ENCODE results near the gene PICK1. TPM values are rescaled to one million over a fixed set of nuclear protein-coding genes. Genes with fewer than 3 reads are reported as not detected.

Gene PICK1
- total RNA-seq, 2 experiments from 2014 or later: 16.0 to 16.5 TPM

DNA sequence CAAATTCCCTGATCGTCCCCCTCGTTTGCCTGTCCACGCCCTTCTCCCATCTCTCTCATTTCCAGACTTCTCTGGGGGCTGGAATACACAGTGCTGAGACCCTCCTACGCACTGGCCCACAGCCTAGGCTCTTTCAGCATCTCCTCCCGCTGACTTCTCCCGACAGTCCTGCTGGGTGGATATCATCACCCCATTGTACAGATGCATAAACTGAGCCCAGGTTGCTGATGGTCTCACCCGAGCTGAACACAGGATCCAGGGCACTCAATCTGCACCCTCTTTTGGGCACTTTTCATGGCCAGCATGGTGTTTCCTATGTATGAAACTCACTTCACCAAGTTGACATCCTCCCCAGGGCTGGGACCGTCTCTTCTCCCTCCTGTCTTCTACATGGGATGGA, 31.7 kb upstream of the PICK1 start:
- Mint-ChIP-seq H3K27me3 (no peaks in the 10 kb centered on the region), H3K4me3 (no peak overlapping the region), H3K27ac (no peak overlapping the region), H3K36me3 (no peaks in the 10 kb centered on the region), H3K9me3 (no peaks in the 10 kb centered on the region), H3K4me1 (ENCODE audit: low read depth) (no peaks in the 10 kb centered on the region)
- ChIA-PET CTCF (no interaction called here), POLR2A (no interaction called here)
- no peak for DNase-seq
- intact Hi-C loops (cut with micrococcal nuclease): no loop called here

- Mint-ChIP-seq H3K27ac (no peak overlapping the region), H3K4me3 (no peak overlapping the region), H3K27me3 (no peaks in the 10 kb centered on the region), H3K4me1 (ENCODE audit: low read depth) (no peaks in the 10 kb centered on the region), H3K9me3 (no peaks in the 10 kb centered on the region), H3K36me3 (no peaks in the 10 kb centered on the region)
- DNase-seq: no peak
- ChIA-PET POLR2A (no interaction called here), CTCF (no interaction called here)
- intact Hi-C loops (cut with micrococcal nuclease): no loop called here
Observed at GRCh38 chr22:38026130-38027111, 30.8 kb upstream of the PICK1 start.

- no peak overlapping the region for H3K27ac Mint-ChIP-seq
- no peak for DNase-seq
- POLR2A ChIA-PET: no interaction called here
- no peaks in the 10 kb centered on the region for H3K9me3 Mint-ChIP-seq
- H3K36me3 Mint-ChIP-seq: no peaks in the 10 kb centered on the region
- H3K27me3 Mint-ChIP-seq: no peaks in the 10 kb centered on the region
- H3K4me1 Mint-ChIP-seq (ENCODE audit: low read depth): no peaks in the 10 kb centered on the region
- CTCF ChIA-PET: no interaction called here
- no peak overlapping the region for H3K4me3 Mint-ChIP-seq
- intact Hi-C loops (cut with micrococcal nuclease): no loop called here
Observed at GRCh38 chr22:38027487-38027886, 29.7 kb upstream of the PICK1 start.

- Mint-ChIP-seq H3K36me3 (no peaks in the 10 kb centered on the region), H3K4me3 (no peak overlapping the region), H3K9me3 (no peaks in the 10 kb centered on the region), H3K27me3 (no peaks in the 10 kb centered on the region), H3K27ac (no peak overlapping the region), H3K4me1 (ENCODE audit: low read depth) (no peaks in the 10 kb centered on the region)
- DNase-seq: no peak
- CTCF ChIA-PET: no interaction called here
- POLR2A ChIA-PET: no interaction called here
- intact Hi-C loops (cut with micrococcal nuclease): no loop called here
Observed at GRCh38 chr22:38028344-38029130, 28.7 kb upstream of the PICK1 start.

- Mint-ChIP-seq H3K27me3 (no peaks in the 10 kb centered on the region), H3K36me3 (no peaks in the 10 kb centered on the region)
Observed at GRCh38 chr22:38029370-38029769, 27.8 kb upstream of the PICK1 start.

GRCh38 chr22:38029901-38030300, 27.3 kb upstream of the PICK1 start:
- Mint-ChIP-seq H3K4me3 (no peak overlapping the region), H3K9me3 (no peaks in the 10 kb centered on the region), H3K4me1 (ENCODE audit: low read depth) (no peaks in the 10 kb centered on the region), H3K36me3 (no peaks in the 10 kb centered on the region), H3K27me3 (no peaks in the 10 kb centered on the region), H3K27ac (no peak overlapping the region)
- intact Hi-C loops (cut with micrococcal nuclease): no loop called here
- DNase-seq: no peak
- POLR2A ChIA-PET: no interaction called here
- CTCF ChIA-PET: no interaction called here

More at GRCh38 chr22:38029370-38029769, 27.8 kb upstream of the PICK1 start:
- ChIA-PET POLR2A (no interaction called here), CTCF (no interaction called here)
- no peak overlapping the region for H3K27ac Mint-ChIP-seq
- DNase-seq: no peak
- intact Hi-C loops (cut with micrococcal nuclease): no loop called here
- no peak overlapping the region for H3K4me3 Mint-ChIP-seq
- no peaks in the 10 kb centered on the region for H3K9me3 Mint-ChIP-seq
- no peaks in the 10 kb centered on the region for H3K4me1 Mint-ChIP-seq (ENCODE audit: low read depth)

DNA sequence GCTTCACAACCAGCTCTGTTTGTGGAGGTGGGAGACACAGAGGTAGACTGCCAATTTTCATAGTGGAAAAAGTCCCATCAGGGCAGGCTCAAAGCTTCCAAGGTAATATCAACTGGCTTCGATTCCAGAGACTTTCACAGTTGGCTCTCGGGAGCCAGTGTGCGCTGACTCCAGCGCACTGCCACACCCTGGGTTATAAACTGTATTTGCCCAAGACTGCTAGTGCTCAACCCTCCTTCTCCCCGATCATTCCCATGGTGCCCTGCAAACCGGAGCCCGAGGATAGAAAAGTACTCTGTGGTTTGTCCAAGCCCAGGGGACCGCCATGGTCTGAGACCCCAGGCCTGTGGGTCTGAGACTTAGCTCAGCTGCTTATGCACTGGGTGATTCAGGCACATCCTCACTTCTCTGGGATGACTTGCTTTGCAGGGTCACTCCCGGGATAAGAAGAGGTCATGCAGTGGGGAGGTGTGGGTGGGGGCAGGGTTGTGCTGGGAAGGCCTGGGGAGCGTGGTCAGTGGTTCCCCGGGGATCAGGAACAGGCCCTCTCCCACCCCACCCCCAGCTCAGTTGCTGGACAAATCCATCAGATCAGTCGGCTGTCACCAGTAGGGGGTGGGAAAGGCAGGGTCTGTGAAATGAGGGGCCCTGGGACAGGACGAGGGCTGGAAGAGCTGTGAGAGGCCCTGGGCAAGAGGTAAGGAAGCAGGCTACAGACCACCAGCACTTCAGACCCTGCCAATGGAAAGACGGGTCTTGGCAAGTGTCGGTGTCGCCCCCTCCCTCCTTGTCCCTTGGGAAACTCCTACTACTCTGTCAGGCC, 26.7 kb upstream of the PICK1 start:
- Mint-ChIP-seq H3K36me3 (no peaks in the 10 kb centered on the region), H3K9me3 (no peaks in the 10 kb centered on the region), H3K4me3 (no peak overlapping the region), H3K4me1 (ENCODE audit: low read depth) (no peaks in the 10 kb centered on the region), H3K27ac (no peak overlapping the region), H3K27me3 (no peaks in the 10 kb centered on the region)
- POLR2A ChIA-PET: no interaction called here
- CTCF ChIA-PET: interaction anchor here (0.6 kb wide), 1 partner anchor 1183 kb away, joined by 7 read pairs; no protein-coding TSS in a partner anchor
- intact Hi-C loops (cut with micrococcal nuclease): no loop called here
- no peak for DNase-seq

DNA sequence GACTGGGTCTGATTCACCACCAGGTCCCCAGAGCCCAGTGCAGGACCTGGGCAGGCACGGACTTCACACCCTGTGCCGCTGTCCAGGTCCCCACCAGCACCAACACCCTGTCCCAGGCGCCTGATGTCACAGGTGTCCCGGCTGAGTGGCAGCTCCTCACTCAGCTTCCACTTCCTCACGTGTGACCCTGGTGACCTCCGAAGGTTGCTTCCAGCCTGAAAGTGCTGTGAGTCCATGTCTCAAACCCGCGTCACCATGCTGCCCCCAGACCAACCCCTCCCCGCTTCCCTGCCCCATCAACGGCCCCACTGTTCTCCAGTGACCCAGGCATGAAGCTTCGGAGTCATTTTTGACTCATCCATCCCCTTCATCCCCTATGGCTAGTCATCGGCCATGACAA, 25.7 kb upstream of the PICK1 start:
- H3K27me3 Mint-ChIP-seq: no peaks in the 10 kb centered on the region
- H3K36me3 Mint-ChIP-seq: no peaks in the 10 kb centered on the region
- H3K4me1 Mint-ChIP-seq (ENCODE audit: low read depth): no peaks in the 10 kb centered on the region
- H3K4me3 Mint-ChIP-seq: no peak overlapping the region
- ChIA-PET CTCF (interaction anchor here (0.8 kb wide), 1 partner anchor 21 kb away, joined by 4 read pairs; no protein-coding TSS in a partner anchor), POLR2A (no interaction called here)
- intact Hi-C loops (cut with micrococcal nuclease): no loop called here
- H3K27ac Mint-ChIP-seq: no peak overlapping the region
- H3K9me3 Mint-ChIP-seq: no peaks in the 10 kb centered on the region
- no peak for DNase-seq

DNA sequence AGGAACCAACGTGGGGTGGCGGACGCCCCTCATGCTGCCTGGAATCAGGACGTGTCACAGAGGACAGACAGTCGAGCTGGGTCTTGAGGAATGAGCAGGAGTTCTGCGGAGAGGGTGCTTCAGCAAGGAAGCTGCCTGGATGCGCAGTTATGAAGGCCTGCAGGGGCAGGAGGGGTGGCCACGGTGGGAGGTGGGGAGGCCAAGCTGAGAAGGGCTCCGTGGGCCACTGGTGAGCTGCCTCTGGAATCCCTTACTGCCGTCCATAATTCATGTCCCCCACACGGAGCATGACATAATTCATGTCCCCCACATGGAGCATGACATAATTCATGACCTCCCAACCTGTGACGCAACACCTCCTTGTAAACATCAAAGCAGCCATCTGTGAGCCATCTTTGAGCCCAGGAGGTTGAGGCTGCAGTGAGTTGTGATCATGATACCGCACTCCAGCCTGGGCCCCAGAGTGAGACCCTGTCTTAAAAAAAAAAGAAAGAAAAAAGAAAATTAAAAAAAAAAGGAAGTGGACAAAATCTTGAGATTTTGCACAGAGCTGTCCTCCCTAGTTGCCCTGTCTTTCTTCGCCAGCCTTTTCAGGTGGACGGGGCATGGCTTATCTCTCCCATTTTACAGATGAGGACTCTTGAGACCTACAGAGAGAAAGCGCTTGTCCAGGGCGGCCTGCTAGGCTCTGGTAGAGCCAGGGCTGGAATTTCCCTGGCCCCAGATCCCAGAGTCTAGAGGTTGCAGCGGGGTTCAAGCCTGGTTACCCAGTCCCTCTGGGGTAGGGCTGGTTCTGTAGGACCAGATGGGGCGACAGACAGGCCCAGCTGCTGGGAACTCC, 24.3 kb upstream of the PICK1 start:
- Mint-ChIP-seq H3K4me1 (ENCODE audit: low read depth) (no peaks in the 10 kb centered on the region), H3K27me3 (no peaks in the 10 kb centered on the region), H3K9me3 (no peaks in the 10 kb centered on the region), H3K27ac (no peak overlapping the region), H3K4me3 (no peak overlapping the region), H3K36me3 (no peaks in the 10 kb centered on the region)
- intact Hi-C loops (cut with micrococcal nuclease): no loop called here
- DNase-seq: no peak
- ChIA-PET CTCF (interaction anchor here (1.2 kb wide), 1 partner anchor 19 kb away, joined by 6 read pairs; no protein-coding TSS in a partner anchor), POLR2A (interaction anchor here (0.6 kb wide), 1 partner anchor 387 kb away, joined by 3 read pairs; no protein-coding TSS in a partner anchor)

- intact Hi-C loops (cut with micrococcal nuclease): no loop called here
- Mint-ChIP-seq H3K9me3 (no peaks in the 10 kb centered on the region), H3K4me3 (no peak overlapping the region), H3K4me1 (ENCODE audit: low read depth) (no peaks in the 10 kb centered on the region), H3K36me3 (no peaks in the 10 kb centered on the region), H3K27me3 (no peaks in the 10 kb centered on the region), H3K27ac (no peak overlapping the region)
- ChIA-PET POLR2A (no interaction called here), CTCF (interaction anchor here (1.2 kb wide), 1 partner anchor 18 kb away, joined by 6 read pairs; no protein-coding TSS in a partner anchor)
- no peak for DNase-seq
Observed at GRCh38 chr22:38033522-38034277, 23.5 kb upstream of the PICK1 start.
